ENCODE measurements around the gene ST6GALNAC1. TPM values are rescaled to one million over a fixed set of nuclear protein-coding genes. Genes with fewer than 3 reads are reported as not detected.
A peak's percentile ranks its signal among the peaks of the same experiment; 100 is the strongest.
"Not testable (repeated sequence)": the region's sequence is repeated elsewhere in the genome, so short reads cannot be mapped to it uniquely, and the experiment has no call there.

The ST6GALNAC1 gene
- total RNA-seq, 2 experiments from 2014 or later: 1.4 to 2.1 TPM

- H3K4me3 Mint-ChIP-seq: no peak overlapping the region
- CTCF ChIA-PET: interaction anchor here (0.6 to 2.5 kb wide), 4 partner anchors 11 to 109 kb away, joined by 3 to 17 read pairs (median 4); no protein-coding TSS in a partner anchor
- no peaks in the 10 kb centered on the region for H3K9me3 Mint-ChIP-seq
- H3K27ac Mint-ChIP-seq: no peak overlapping the region
- DNase-seq: no peak
- no peaks in the 10 kb centered on the region for H3K27me3 Mint-ChIP-seq
- POLR2A ChIA-PET: interaction anchor here (1.0 kb wide), 1 partner anchor 11 kb away, joined by 3 read pairs; no protein-coding TSS in a partner anchor
- no peaks in the 10 kb centered on the region for H3K4me1 Mint-ChIP-seq
- no peaks in the 10 kb centered on the region for H3K36me3 Mint-ChIP-seq (ENCODE audit: low read depth)
Observed at GRCh38 chr17:76612977-76613851, 30.3 kb downstream of the ST6GALNAC1 start.

DNA sequence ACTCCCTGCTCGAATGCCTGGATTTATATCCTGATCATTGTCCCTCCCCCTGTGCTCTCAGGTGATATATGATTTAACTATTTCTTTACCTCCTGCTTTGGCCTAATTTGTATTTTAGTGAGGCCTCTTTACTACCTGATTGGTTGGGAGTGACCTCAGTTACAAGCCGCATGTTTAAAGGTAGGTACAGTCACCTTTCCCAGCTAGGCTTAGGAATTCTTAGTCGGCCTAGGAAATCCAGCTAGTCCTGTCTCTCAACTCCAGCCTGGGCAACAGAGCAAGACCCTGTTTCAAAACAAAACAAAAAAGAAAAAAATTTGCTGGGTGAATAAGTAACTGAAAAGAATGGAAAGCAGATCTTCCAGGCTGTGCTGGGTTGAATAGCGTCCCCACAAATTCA is 31.1 kb downstream of the ST6GALNAC1 start:
- DNase-seq: no peak
- Mint-ChIP-seq H3K4me1 (no peaks in the 10 kb centered on the region), H3K9me3 (no peaks in the 10 kb centered on the region), H3K36me3 (ENCODE audit: low read depth) (no peaks in the 10 kb centered on the region), H3K27me3 (no peaks in the 10 kb centered on the region), H3K27ac (no peak overlapping the region), H3K4me3 (no peak overlapping the region)
- CTCF ChIA-PET: interaction anchor here (1.0 to 1.8 kb wide), 6 partner anchors 10 to 90 kb away, joined by 3 to 4 read pairs (median 3); no protein-coding TSS in a partner anchor
- POLR2A ChIA-PET: interaction anchor here (1.0 kb wide), 1 partner anchor 11 kb away, joined by 3 read pairs; no protein-coding TSS in a partner anchor

DNA sequence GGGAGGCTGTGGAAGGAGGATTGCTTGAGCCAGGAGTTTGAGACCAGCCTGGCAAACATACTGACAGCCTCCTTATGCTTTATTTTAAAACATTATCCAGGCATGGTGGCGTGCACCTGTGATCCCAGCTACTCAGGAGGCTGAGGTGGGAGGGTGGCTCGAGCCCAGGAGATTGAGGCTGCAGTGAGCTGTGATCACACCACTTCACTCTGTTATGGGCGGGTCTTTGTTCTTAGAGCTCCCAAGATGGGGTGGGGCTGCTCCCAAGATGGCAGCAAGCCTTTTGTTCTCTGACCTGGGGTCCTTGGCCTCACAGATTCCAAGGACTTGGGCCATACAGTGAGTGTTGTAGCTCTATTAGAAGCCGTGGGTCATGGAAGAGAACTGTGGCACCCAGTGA is 31.8 kb downstream of the ST6GALNAC1 start:
- Mint-ChIP-seq H3K36me3 (ENCODE audit: low read depth) (no peaks in the 10 kb centered on the region), H3K4me1 (no peaks in the 10 kb centered on the region), H3K27ac (no peak overlapping the region), H3K4me3 (no peak overlapping the region), H3K27me3 (no peaks in the 10 kb centered on the region), H3K9me3 (no peaks in the 10 kb centered on the region)
- no peak for DNase-seq
- ChIA-PET CTCF (interaction anchor here (0.6 to 1.8 kb wide), 6 partner anchors 10 to 187 kb away, joined by 3 to 4 read pairs (median 3); no protein-coding TSS in a partner anchor), POLR2A (no interaction called here)

DNA sequence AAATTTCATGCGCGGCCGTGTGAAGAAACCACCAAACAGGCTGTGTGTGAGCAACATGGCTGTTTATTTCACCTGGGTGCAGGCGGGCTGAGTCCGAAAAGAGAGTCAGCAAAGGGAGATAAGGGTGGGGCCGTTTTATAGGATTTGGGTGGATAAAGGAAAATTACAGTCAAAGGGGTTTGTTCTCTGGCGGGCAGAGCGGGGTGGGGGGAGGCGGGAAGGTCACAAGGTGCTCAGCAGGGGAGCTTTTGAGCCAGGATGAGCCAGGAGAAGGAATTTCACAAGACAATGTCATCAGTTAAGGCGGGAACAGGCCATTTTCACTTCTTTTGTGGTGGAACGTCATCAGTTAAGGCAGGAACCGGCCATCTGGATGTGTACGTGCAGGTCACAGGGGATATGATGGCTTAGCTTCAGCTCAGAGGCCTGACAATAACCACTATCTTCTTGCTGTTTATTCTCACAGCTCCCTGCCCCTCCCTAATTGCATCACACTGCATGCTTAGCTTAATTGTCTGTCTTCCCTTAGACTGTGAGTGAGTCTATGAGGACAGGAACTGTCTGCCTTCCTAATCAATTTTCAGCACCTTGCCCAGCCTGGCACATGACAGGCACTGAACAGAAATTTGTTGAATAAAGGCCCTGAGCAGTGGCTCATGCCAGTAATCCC is 32.3 kb downstream of the ST6GALNAC1 start:
- H3K27me3 Mint-ChIP-seq; H3K4me3 Mint-ChIP-seq; H3K36me3 Mint-ChIP-seq (ENCODE audit: low read depth); H3K27ac Mint-ChIP-seq; POLR2A ChIA-PET; H3K9me3 Mint-ChIP-seq; DNase-seq; H3K4me1 Mint-ChIP-seq: not testable (repeated sequence)
- CTCF ChIA-PET: interaction anchor here (1.3 to 1.8 kb wide), 3 partner anchors 11 to 23 kb away, joined by 3 to 4 read pairs (median 4); no protein-coding TSS in a partner anchor

GRCh38 chr17:76606685-76607084 is 36.9 kb downstream of the ST6GALNAC1 start:
- H3K27me3 Mint-ChIP-seq; DNase-seq; H3K27ac Mint-ChIP-seq; CTCF ChIA-PET; H3K4me3 Mint-ChIP-seq; H3K4me1 Mint-ChIP-seq; POLR2A ChIA-PET; H3K36me3 Mint-ChIP-seq (ENCODE audit: low read depth); H3K9me3 Mint-ChIP-seq: not testable (repeated sequence)

GRCh38 chr17:76601065-76601464 is 42.5 kb downstream of the ST6GALNAC1 start:
- ChIA-PET CTCF (interaction anchor here (1.1 to 1.5 kb wide), 4 partner anchors 15 to 310 kb away, joined by 3 to 6 read pairs (median 4); partner anchors contain the start of gene ST6GALNAC2), POLR2A (no interaction called here)
- DNase-seq: no peak
- H3K27me3 Mint-ChIP-seq: peaks cover 5% of the 10 kb centered on the region
- peak overlapping the region; percentile 17 for H3K4me3 Mint-ChIP-seq
- peak overlapping the region; percentile 78 for H3K27ac Mint-ChIP-seq
- peaks cover 19% of the 10 kb centered on the region for H3K4me1 Mint-ChIP-seq
- peaks cover 4% of the 10 kb centered on the region for H3K36me3 Mint-ChIP-seq (ENCODE audit: low read depth)
- H3K9me3 Mint-ChIP-seq: peaks cover 12% of the 10 kb centered on the region

DNA sequence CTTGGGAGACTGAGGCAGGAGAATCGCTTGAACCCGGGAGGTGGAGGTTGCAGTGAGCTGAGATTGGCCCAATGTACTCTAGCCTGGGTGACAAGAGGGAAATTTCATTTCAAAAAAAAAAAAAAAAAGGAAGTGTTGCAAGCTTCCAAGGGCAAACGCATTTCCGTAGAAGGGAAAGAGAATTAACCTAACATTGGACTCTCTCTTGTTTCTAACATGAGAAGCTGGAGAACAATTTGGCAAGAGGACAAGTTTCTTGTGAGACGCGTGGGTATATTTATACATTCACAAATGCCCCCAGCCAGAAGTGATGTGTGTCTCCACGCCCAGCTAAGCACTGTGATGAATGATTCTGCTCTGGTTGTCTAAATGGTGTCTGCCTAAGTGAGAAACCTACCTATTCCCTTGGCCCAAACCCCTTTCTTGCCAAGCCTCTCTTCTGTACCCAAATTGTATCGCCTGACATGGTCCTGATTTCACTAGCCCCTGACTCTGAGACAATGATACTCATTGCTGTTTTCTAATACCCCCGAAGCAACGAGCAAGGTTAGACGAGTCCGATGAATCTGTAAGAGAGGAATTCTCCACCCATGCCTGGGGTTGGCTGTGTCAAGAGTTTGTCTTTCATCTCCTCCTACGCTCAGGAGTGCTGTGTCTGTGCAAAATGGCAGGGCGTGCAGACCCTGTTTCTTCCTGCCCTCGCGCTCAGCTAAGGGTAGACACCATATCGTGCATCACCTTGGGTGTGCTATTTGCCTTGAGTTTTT is 43.7 kb downstream of the ST6GALNAC1 start:
- peaks cover 19% of the 10 kb centered on the region for H3K4me1 Mint-ChIP-seq
- CTCF ChIA-PET: interaction anchor here (0.6 to 2.0 kb wide), 5 partner anchors 12 to 451 kb away, joined by 3 to 9 read pairs (median 5); partner anchors contain the start of gene ST6GALNAC2
- peaks cover 12% of the 10 kb centered on the region for H3K9me3 Mint-ChIP-seq
- POLR2A ChIA-PET: no interaction called here
- H3K27ac Mint-ChIP-seq: no peak overlapping the region
- H3K27me3 Mint-ChIP-seq: peaks cover 5% of the 10 kb centered on the region
- peaks cover 4% of the 10 kb centered on the region for H3K36me3 Mint-ChIP-seq (ENCODE audit: low read depth)
- no peak for DNase-seq
- no peak overlapping the region for H3K4me3 Mint-ChIP-seq

DNA sequence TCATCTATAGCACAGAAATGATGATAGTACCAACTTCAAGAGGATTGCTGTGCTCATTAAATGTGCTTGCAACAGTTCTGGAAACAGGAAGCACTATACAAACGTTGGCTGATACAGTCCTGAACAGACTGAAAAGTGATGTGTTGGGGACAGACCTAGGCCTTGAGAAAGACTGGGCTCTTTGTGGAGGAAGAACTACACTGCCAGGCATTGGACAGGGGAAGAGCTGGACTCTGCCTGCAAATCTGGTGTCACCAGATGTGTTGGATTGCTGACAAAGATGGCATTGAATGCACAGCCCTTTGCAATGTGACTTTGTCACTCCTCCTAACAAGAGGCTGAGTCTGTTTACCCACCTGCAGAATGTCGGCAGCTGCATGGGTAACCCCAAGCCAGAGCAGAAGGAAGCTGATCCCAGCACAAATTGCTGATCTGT is 45.5 kb downstream of the ST6GALNAC1 start:
- CTCF ChIA-PET: interaction anchor here (0.6 to 2.2 kb wide), 8 partner anchors 18 to 1545 kb away, joined by 3 to 9 read pairs (median 4); no protein-coding TSS in a partner anchor
- POLR2A ChIA-PET: no interaction called here
- peaks cover 11% of the 10 kb centered on the region for H3K27me3 Mint-ChIP-seq
- H3K27ac Mint-ChIP-seq: no peak overlapping the region
- peaks cover 11% of the 10 kb centered on the region for H3K9me3 Mint-ChIP-seq
- H3K36me3 Mint-ChIP-seq (ENCODE audit: low read depth): peaks cover 4% of the 10 kb centered on the region
- DNase-seq: no peak
- peaks cover 19% of the 10 kb centered on the region for H3K4me1 Mint-ChIP-seq
- no peak overlapping the region for H3K4me3 Mint-ChIP-seq

- H3K27me3 Mint-ChIP-seq: peaks cover 11% of the 10 kb centered on the region
- POLR2A ChIA-PET: no interaction called here
- CTCF ChIA-PET: interaction anchor here (0.6 to 2.2 kb wide), 5 partner anchors 18 to 188 kb away, joined by 3 to 9 read pairs (median 4); no protein-coding TSS in a partner anchor
- no peak overlapping the region for H3K4me3 Mint-ChIP-seq
- H3K36me3 Mint-ChIP-seq (ENCODE audit: low read depth): peaks cover 4% of the 10 kb centered on the region
- no peak for DNase-seq
- H3K9me3 Mint-ChIP-seq: peaks cover 5% of the 10 kb centered on the region
- no peak overlapping the region for H3K27ac Mint-ChIP-seq
- peaks cover 19% of the 10 kb centered on the region for H3K4me1 Mint-ChIP-seq
Observed at GRCh38 chr17:76597156-76598003, 46.2 kb downstream of the ST6GALNAC1 start.

DNA sequence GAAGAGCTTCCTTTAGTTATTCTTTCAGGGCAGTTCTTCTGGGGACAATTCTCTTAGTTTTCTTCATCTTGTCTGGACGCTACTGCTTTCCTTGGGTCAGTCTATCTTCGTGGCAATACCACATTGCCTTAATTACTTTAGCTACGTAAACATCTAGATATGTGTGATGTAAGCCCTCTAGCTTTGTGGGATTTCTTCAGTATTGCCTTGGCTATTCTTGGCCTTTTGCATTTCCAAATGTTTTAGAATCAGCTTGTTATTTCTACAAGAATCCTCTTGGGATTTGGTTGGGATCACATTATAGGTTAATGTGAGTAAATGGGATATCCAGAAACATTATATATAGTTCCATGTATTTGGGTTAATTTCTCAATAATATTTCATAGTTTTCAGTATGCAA is 48.9 kb downstream of the ST6GALNAC1 start:
- no peak for DNase-seq
- Mint-ChIP-seq H3K27me3 (peaks cover 16% of the 10 kb centered on the region), H3K4me3 (no peak overlapping the region), H3K4me1 (peaks cover 2% of the 10 kb centered on the region), H3K36me3 (ENCODE audit: low read depth) (no peaks in the 10 kb centered on the region), H3K27ac (no peak overlapping the region), H3K9me3 (no peaks in the 10 kb centered on the region)
- ChIA-PET POLR2A (no interaction called here), CTCF (interaction anchor here (1.3 to 1.7 kb wide), 2 partner anchors 17 to 72 kb away, joined by 3 to 5 read pairs; no protein-coding TSS in a partner anchor)

- H3K36me3 Mint-ChIP-seq (ENCODE audit: low read depth): no peaks in the 10 kb centered on the region
- CTCF ChIA-PET: interaction anchor here (1.3 to 1.7 kb wide), 2 partner anchors 17 to 71 kb away, joined by 3 to 5 read pairs; no protein-coding TSS in a partner anchor
- no peaks in the 10 kb centered on the region for H3K9me3 Mint-ChIP-seq
- no peak overlapping the region for H3K27ac Mint-ChIP-seq
- no peak overlapping the region for H3K4me3 Mint-ChIP-seq
- H3K4me1 Mint-ChIP-seq: peaks cover 2% of the 10 kb centered on the region
- H3K27me3 Mint-ChIP-seq: peaks cover 22% of the 10 kb centered on the region
- no peak for DNase-seq
- POLR2A ChIA-PET: no interaction called here
Observed at GRCh38 chr17:76593959-76594358, 49.6 kb downstream of the ST6GALNAC1 start.

Data from activated CD4-positive, alpha-beta T cell treated with anti-CD3 and anti-CD28 coated beads, Interleukin-2, amount 10 ng/mL, durations not matched to agents 7 days and 5 days (primary cell).